IMR-90 (cell line): ENCODE data around the gene RCL1. TPM values are rescaled to one million over a fixed set of nuclear protein-coding genes. Genes with fewer than 3 reads are reported as not detected.

Source experiments
- ATAC-seq: fragments of 200-7000 bp; cut with Tn5 transposase; 2 replicates; pipeline ENCODE4 v1.9.1; 2020; ENCODE audit warnings: low read depth, mild to moderate bottlenecking, moderate library complexity
- BruUV-seq: library from RNA; stranded (reverse); fragments of 400-500 nt; replicated peaks from 2 replicates; lab custom pipeline; 2021; lab: Mats Ljungman, UMichigan
- CTCF ChIA-PET: fragments of 300-600 bp; formaldehyde crosslinking; extraction: SDS; loops from one replicate; lab custom pipeline; 2021; ENCODE audit warnings: antibody characterized with exemption; lab: Yijun Ruan, JAX
- POLR2A ChIA-PET: fragments of 300-600 bp; sonication (Branson Sonifier 250); formaldehyde crosslinking; loops from one replicate; lab custom pipeline; 2022; ENCODE audit warnings: antibody characterized with exemption; ENCODE audit not compliant: unreplicated experiment; lab: Charles Lee
- DNase-seq: peaks from one replicate; pipeline ENCODE4 v3.0.0; 2013
- H2AFZ ChIP-seq: replicated peaks from 2 replicates; pipeline ENCODE3; 2013; ENCODE audit warnings: low read length, mild to moderate bottlenecking; ENCODE audit not compliant: poor library complexity
- H2AK5ac ChIP-seq: 2 replicates; pipeline ENCODE4 v1.6.1; 2013; ENCODE audit warnings: low read depth, low read length, inconsistent platforms
- H2AK9ac ChIP-seq: replicated peaks from 2 replicates; pipeline ENCODE3; 2013; ENCODE audit warnings: mild to moderate bottlenecking, low read depth, low read length, moderate library complexity; ENCODE audit not compliant: poor library complexity
- H2BK120ac ChIP-seq: 2 replicates; pipeline ENCODE4 v1.6.1; 2013; ENCODE audit warnings: low read depth, low read length, inconsistent platforms
- H2BK15ac ChIP-seq: 3 replicates; pipeline ENCODE4 v1.6.1; 2013; ENCODE audit warnings: low read depth, low read length, inconsistent platforms
- H2BK20ac ChIP-seq: 2 replicates; pipeline ENCODE4 v1.6.1; 2013; ENCODE audit warnings: low read depth, mild to moderate bottlenecking, inconsistent platforms, low read length, moderate library complexity
- H2BK5ac ChIP-seq: 2 replicates; pipeline ENCODE4 v1.6.1; 2013; ENCODE audit warnings: mild to moderate bottlenecking, low read depth, low read length, inconsistent platforms; ENCODE audit not compliant: poor library complexity, severe bottlenecking
- H3K14ac ChIP-seq: replicated peaks from 2 replicates; pipeline ENCODE4 v1.6.1; 2013; ENCODE audit warnings: low read depth, low read length, inconsistent platforms
- H3K18ac ChIP-seq: 2 replicates; pipeline ENCODE4 v1.6.1; 2013; ENCODE audit warnings: low read depth, low read length, control low read depth
- H3K23ac ChIP-seq: 2 replicates; pipeline ENCODE4 v1.6.1; 2013; ENCODE audit warnings: low read depth, low read length, inconsistent platforms
- H3K27ac ChIP-seq: 2 replicates; pipeline ENCODE4 v1.5.1; 2013; ENCODE audit warnings: mild to moderate bottlenecking, control low read depth, low read length; ENCODE audit not compliant: insufficient read depth
- H3K27me3 ChIP-seq: 2 replicates; pipeline ENCODE4 v1.6.1; 2013; ENCODE audit warnings: low read length; ENCODE audit not compliant: control insufficient read depth, insufficient read depth
- H3K36me3 ChIP-seq: 2 replicates; pipeline ENCODE4 v1.6.1; 2013; ENCODE audit warnings: low read length, mixed read lengths; ENCODE audit not compliant: control insufficient read depth, insufficient read depth
- H3K4ac ChIP-seq: 2 replicates; pipeline ENCODE4 v1.6.1; 2013; ENCODE audit warnings: low read depth, low read length, inconsistent platforms
- H3K4me1 ChIP-seq: 2 replicates; pipeline ENCODE4 v1.6.1; 2013; ENCODE audit warnings: low read length, mixed read lengths; ENCODE audit not compliant: control insufficient read depth, insufficient read depth
- H3K4me2 ChIP-seq: 2 replicates; pipeline ENCODE4 v1.6.1; 2013; ENCODE audit warnings: low read depth, mild to moderate bottlenecking, control low read depth, low read length, moderate library complexity
- H3K4me3 ChIP-seq: 2 replicates; pipeline ENCODE4 v1.5.1; 2013; ENCODE audit warnings: low read depth, mild to moderate bottlenecking, control low read depth, low read length, moderate library complexity; ENCODE audit not compliant: insufficient read depth
- H3K56ac ChIP-seq: 2 replicates; pipeline ENCODE4 v1.6.1; 2013; ENCODE audit warnings: low read length, inconsistent platforms; ENCODE audit not compliant: insufficient read depth; ENCODE audit errors: extremely low read depth
- H3K79me1 ChIP-seq, 2 experiments: 2 replicates each; pipeline ENCODE4 v1.6.1; 2013; ENCODE audit warnings: low read length in 2 of 2, inconsistent platforms in 1 of 2, low read depth in 1 of 2
- H3K9ac ChIP-seq: 2 replicates; pipeline ENCODE4 v1.6.1; 2013; ENCODE audit warnings: low read depth, low read length, control low read depth
- H3K9me1 ChIP-seq: 2 replicates; pipeline ENCODE4 v1.6.1; 2013; ENCODE audit warnings: low read length, inconsistent platforms; ENCODE audit not compliant: insufficient read depth
- H3K9me3 ChIP-seq: 2 replicates; pipeline ENCODE4 v1.6.1; 2013; ENCODE audit warnings: low read length; ENCODE audit not compliant: control insufficient read depth, insufficient read depth
- H4K20me1 ChIP-seq: 2 replicates; pipeline ENCODE4 v1.6.1; 2013; ENCODE audit warnings: low read length, inconsistent platforms; ENCODE audit not compliant: insufficient read depth
- H4K5ac ChIP-seq: 2 replicates; pipeline ENCODE4 v1.6.1; 2013; ENCODE audit warnings: mild to moderate bottlenecking, low read depth, low read length, control low read depth
- H4K8ac ChIP-seq, 2 experiments: 2 replicates each; pipeline ENCODE4 v1.6.1; 2013; ENCODE audit warnings: low read depth in 2 of 2, low read length in 2 of 2, control low read depth in 1 of 2, inconsistent platforms in 1 of 2
- H4K91ac ChIP-seq: 2 replicates; pipeline ENCODE4 v1.6.1; 2013; ENCODE audit warnings: low read depth, low read length, inconsistent platforms; ENCODE audit not compliant: insufficient read depth
- BHLHE40 ChIP-seq: fragments of 150-350 bp; IDR thresholded peaks from 2 replicates; pipeline ENCODE4 v1.6.1; 2016; ENCODE audit warnings: mild to moderate bottlenecking, low read depth, low read length
- CHD1 ChIP-seq: IDR thresholded peaks from 2 replicates; pipeline ENCODE4 v1.6.1; 2012; ENCODE audit warnings: low read depth, low read length, improper control_type of control experiment
- FOS ChIP-seq: fragments of 150-350 bp; IDR thresholded peaks from 2 replicates; pipeline ENCODE4 v1.6.1; 2016; ENCODE audit warnings: low read depth, low read length
- MAFK ChIP-seq: IDR thresholded peaks from 2 replicates; pipeline ENCODE4 v1.6.1; 2012; ENCODE audit warnings: low read depth, low read length, improper control_type of control experiment
- MAZ ChIP-seq: IDR thresholded peaks from 2 replicates; pipeline ENCODE4 v1.6.1; 2012; ENCODE audit warnings: low read depth, mild to moderate bottlenecking, low read length, improper control_type of control experiment, moderate library complexity, borderline replicate concordance
- MXI1 ChIP-seq: IDR thresholded peaks from 2 replicates; pipeline ENCODE4 v1.6.1; 2012; ENCODE audit warnings: low read depth, mild to moderate bottlenecking, low read length, moderate library complexity, borderline replicate concordance
- NFE2L2 ChIP-seq: fragments of 150-350 bp; IDR thresholded peaks from 2 replicates; pipeline ENCODE4 v1.6.1; 2016; ENCODE audit warnings: low read depth, mild to moderate bottlenecking, low read length
- POLR2A ChIP-seq: IDR thresholded peaks from 2 replicates; pipeline ENCODE4 v1.6.1; 2012; ENCODE audit warnings: mild to moderate bottlenecking, low read depth, low read length
- RAD21 ChIP-seq: IDR thresholded peaks from 2 replicates; pipeline ENCODE4 v1.6.1; 2012; ENCODE audit warnings: low read length, improper control_type of control experiment
- RCOR1 ChIP-seq: IDR thresholded peaks from 2 replicates; pipeline ENCODE4 v1.6.1; 2012; ENCODE audit warnings: mild to moderate bottlenecking, low read length, improper control_type of control experiment; ENCODE audit not compliant: insufficient replicate concordance
- SMC3 ChIP-seq: fragments of 150-350 bp; IDR thresholded peaks from 2 replicates; pipeline ENCODE4 v1.6.1; 2016; ENCODE audit warnings: low read depth, mild to moderate bottlenecking, antibody characterized with exemption, low read length, moderate library complexity
- dilution Hi-C: fragments of 300-500 bp; cut with HindIII; formaldehyde crosslinking; loops from one replicate; pipeline ENCODE4 v1.14.3; 2018; ENCODE audit warnings: low sequenced_read_pairs; ENCODE audit not compliant: unreplicated experiment
- in situ Hi-C: fragments of 300-500 bp; cut with MboI; formaldehyde crosslinking; loops from 3 replicates; pipeline ENCODE4 v1.14.3; 2019; ENCODE audit warnings: low sequenced_read_pairs, inconsistent platforms, mixed read lengths
- intact Hi-C: fragments of 100-400 bp; cut with micrococcal nuclease; formaldehyde crosslinking; loops from 2 replicates; pipeline ENCODE4 v1.10.0; 2022
- polyA plus RNA-seq, 3 experiments: library from polyadenylated mRNA; depleted of rRNA; stranded (reverse); fragments of >200 nt; gene quantifications; 2 replicates each; pipeline ENCODE4 v1.2.3, GENCODE V29; 2012; ENCODE audit warnings: low replicate concordance in 1 of 3
- total RNA-seq: library from RNA; depleted of rRNA; stranded (reverse); fragments of >200 nt; gene quantifications from 2 replicates; pipeline ENCODE4 v1.2.3, GENCODE V29; 2012
- TF ChIP-seq, protein P1 (sequence below): fragments of 150-350 bp; IDR thresholded peaks from 2 replicates; pipeline ENCODE4 v1.6.1; 2017; ENCODE audit warnings: mild to moderate bottlenecking, antibody characterized with exemption, low read length, low read depth
- TF ChIP-seq, protein P2 (sequence below): conservative IDR thresholded peaks from 2 replicates; pipeline ENCODE4 v1.5.1; 2012; ENCODE audit warnings: mild to moderate bottlenecking, low read depth, low read length, improper control_type of control experiment
- TF ChIP-seq, protein P3 (sequence below): fragments of 150-350 bp; IDR thresholded peaks from 2 replicates; pipeline ENCODE4 v1.6.1; 2016; ENCODE audit warnings: low read depth, mild to moderate bottlenecking, low read length, moderate library complexity, borderline replicate concordance

Gene RCL1
- total and polyA plus RNA-seq, 2 of the 4 experiments (the other 2 are of a cell fraction), result 12.3 to 13.8 TPM

DNA sequence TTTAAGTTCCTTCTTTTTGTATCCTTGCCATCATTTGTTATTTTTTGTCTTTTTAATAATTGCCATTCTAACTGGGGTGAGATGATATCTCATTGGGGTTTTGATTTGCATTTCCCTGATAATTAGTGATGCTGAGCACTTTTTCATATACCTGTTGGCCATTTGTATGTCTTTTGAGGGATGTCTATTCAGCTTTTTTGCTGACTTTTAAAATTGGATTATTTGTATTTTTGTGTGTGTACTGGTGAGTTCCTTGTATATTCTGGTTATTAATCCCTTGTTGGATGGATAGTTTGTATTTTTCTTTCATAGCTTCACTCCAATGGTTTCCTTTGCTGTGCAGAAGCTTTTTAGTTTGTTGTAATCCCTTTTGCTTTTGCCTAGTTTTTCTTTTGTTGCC is 19.1 kb downstream of the RCL1 start:
- TF ChIP-seq MXI1 (no peak), MAZ (no peak), RCOR1 (no peak), CHD1 (no peak), FOS (no peak), BHLHE40 (no peak), MAFK (no peak), SMC3 (no peak), NFE2L2 (no peak), RAD21 (no peak), POLR2A (no peak)
- TF ChIP-seq, protein P1, sequence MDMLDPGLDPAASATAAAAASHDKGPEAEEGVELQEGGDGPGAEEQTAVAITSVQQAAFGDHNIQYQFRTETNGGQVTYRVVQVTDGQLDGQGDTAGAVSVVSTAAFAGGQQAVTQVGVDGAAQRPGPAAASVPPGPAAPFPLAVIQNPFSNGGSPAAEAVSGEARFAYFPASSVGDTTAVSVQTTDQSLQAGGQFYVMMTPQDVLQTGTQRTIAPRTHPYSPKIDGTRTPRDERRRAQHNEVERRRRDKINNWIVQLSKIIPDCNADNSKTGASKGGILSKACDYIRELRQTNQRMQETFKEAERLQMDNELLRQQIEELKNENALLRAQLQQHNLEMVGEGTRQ, result no peak
- TF ChIP-seq, protein P2, sequence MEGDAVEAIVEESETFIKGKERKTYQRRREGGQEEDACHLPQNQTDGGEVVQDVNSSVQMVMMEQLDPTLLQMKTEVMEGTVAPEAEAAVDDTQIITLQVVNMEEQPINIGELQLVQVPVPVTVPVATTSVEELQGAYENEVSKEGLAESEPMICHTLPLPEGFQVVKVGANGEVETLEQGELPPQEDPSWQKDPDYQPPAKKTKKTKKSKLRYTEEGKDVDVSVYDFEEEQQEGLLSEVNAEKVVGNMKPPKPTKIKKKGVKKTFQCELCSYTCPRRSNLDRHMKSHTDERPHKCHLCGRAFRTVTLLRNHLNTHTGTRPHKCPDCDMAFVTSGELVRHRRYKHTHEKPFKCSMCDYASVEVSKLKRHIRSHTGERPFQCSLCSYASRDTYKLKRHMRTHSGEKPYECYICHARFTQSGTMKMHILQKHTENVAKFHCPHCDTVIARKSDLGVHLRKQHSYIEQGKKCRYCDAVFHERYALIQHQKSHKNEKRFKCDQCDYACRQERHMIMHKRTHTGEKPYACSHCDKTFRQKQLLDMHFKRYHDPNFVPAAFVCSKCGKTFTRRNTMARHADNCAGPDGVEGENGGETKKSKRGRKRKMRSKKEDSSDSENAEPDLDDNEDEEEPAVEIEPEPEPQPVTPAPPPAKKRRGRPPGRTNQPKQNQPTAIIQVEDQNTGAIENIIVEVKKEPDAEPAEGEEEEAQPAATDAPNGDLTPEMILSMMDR, result no peak
- TF ChIP-seq, protein P3, sequence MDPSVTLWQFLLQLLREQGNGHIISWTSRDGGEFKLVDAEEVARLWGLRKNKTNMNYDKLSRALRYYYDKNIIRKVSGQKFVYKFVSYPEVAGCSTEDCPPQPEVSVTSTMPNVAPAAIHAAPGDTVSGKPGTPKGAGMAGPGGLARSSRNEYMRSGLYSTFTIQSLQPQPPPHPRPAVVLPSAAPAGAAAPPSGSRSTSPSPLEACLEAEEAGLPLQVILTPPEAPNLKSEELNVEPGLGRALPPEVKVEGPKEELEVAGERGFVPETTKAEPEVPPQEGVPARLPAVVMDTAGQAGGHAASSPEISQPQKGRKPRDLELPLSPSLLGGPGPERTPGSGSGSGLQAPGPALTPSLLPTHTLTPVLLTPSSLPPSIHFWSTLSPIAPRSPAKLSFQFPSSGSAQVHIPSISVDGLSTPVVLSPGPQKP, result no peak
- Histone ChIP-seq H3K4me1 (peaks cover 4% of the 10 kb centered on the region), H3K23ac (no peak overlapping the region), H3K14ac (no peak overlapping the region), H3K27me3 (no peaks in the 10 kb centered on the region), H2BK20ac (no peak overlapping the region), H3K36me3 (no peaks in the 10 kb centered on the region), H2BK15ac (no peak overlapping the region), H3K18ac (no peak overlapping the region), H3K79me1 (peaks cover 11 to 14% of the 10 kb centered on the region in 2 experiments), H4K91ac (no peak overlapping the region), H3K56ac (no peak overlapping the region), H2AK9ac (no peak overlapping the region), H3K9me1 (no peaks in the 10 kb centered on the region; the same call in 1 of the 2 replicates), H2BK5ac (no peak overlapping the region), H3K9ac (no peak overlapping the region), H2BK120ac (no peak overlapping the region), H4K8ac (no peak overlapping the region), H3K27ac (no peak overlapping the region), H2AFZ (no peak overlapping the region), H3K4me3 (no peak overlapping the region), H3K4ac (no peak overlapping the region), H3K4me2 (no peak overlapping the region), H4K20me1 (peaks cover 4% of the 10 kb centered on the region; the same call in 1 of the 2 replicates), H3K9me3 (0 out of 2 replicates have a peak, but pooled peaks cover 3% of the 10 kb centered on the region), H2AK5ac (no peak overlapping the region), H4K5ac (no peak overlapping the region)
- ChIA-PET CTCF (interaction anchor here (1.0 kb wide), 1 partner anchor 9 kb away, joined by 3 read pairs; no protein-coding TSS in a partner anchor), POLR2A (no interaction called here)
- DNase-seq (no peak), ATAC-seq (no peak)
- intact Hi-C loops, result no loop called here
- dilution Hi-C loops, result no loop called here
- in situ Hi-C loops, result no loop called here
- BruUV-seq, result no TSS peak
